Activated T-cell treated with anti-CD3 and anti-CD28 coated beads for 48 hours (primary cell): Measurements from ENCODE around the gene TRIM29.
A peak's percentile ranks its signal among the peaks of the same experiment; 100 is the strongest.
"Not testable (repeated sequence)": the region's sequence is repeated elsewhere in the genome, so short reads cannot be mapped to it uniquely, and the experiment has no call there.

Source experiments
- DNase-seq: peaks from one replicate; pipeline ENCODE4 v3.0.0-alpha.2; 2020; ENCODE audit warnings: low read depth

The TRIM29 gene

GRCh38 chr11:120172054-120172911 lies 34.4 kb upstream of the TRIM29 start:
- peak; percentile 27 for DNase-seq

DNA sequence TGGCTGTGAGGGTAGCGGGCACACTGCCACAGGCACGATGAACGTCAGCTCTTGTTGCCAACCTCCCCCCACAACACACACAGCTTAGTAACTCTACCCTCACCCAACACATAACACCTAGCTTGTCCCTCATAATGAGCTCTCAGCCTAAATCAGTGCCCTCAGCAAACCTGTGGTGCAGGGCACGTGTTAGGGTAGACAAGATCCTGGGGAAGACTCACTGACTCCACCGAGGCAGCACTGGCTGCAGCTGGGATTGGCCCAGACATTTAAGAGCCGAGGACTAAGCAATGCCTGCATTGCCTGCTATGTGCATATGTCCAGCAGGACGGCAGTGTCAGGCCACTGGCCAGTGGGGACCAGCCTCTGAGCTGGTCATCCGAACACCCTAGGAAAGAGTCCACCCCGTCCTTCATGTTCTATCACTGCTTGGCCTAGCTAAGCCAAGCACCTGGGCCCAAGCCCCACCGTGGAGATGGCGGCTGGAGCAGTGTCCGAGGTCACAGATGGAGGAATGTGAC lies 32.9 kb upstream of the TRIM29 start:
- no peak for DNase-seq

DNA sequence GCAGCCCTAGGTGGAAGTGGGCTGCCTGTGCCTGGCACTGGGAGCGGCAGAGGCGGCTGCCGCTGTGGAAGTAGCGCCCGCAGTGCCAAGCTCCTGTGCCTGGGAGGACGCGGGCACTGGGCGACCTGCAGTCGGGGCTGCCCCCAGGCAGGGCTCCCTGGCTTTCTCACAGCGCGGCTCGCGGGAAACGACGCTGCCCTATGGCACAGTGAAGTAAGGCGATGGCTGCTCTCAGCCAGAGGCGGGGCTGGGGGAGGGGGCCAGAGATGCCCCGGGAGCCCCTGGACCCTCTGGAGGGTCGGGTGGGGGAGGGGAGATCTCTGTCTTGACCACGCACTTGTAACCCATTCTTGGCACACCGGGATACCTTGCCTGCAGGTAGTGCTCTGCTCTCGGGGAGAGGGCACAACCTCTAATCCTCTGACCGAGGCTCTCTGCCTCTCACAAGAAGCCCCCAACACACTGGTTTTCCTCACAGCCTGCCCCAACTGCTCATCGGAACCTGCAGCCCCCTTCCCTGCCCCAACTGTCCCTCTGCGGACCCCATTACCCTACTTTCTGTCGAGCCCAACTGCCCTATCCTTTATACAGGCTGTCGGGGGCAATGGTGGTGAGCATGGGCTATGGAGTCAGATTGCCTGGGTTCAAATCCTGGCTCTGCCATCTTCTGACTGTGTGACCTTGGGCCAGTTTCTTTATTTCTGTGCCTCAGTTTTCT lies 32.2 kb upstream of the TRIM29 start:
- DNase-seq: no peak

DNA sequence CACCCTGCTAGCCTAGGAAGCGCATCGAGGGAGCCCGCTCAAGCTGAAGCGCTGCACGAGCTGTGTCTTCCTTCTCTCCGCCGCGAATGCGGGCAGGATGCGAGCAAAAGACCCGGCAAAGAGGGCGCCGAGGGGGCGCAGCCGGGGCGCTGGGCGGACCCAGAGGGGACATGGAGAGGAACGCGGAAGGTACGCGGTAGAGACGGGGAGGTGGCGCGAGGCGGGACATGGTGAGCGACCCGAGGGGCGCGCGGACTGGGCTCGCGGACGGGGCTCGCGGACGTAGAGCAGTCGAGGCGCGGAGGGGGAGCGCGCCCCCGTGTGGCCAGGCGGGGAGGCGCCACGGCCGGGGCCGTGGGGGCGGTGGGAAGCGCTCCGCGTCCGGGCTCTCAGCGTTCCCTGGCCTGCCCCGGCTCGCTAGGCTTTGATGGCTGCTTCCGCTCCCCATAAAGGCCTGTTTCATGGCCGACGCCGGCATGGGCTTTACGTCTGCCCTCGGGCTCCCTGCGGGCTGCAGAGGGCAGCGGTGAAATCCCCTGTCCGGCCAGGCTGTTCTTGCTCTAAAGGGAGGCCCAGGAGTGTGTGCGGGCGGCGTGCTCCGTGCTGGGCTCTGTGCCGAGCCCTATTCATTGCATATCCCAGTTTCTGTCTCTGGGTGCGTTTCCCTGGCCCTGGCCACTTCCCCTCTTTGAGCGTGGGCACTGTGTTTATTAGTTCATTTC lies 31.2 kb upstream of the TRIM29 start:
- DNase-seq: peak; percentile 65

GRCh38 chr11:120168108-120168959 lies 30.4 kb upstream of the TRIM29 start:
- no peak for DNase-seq

DNA sequence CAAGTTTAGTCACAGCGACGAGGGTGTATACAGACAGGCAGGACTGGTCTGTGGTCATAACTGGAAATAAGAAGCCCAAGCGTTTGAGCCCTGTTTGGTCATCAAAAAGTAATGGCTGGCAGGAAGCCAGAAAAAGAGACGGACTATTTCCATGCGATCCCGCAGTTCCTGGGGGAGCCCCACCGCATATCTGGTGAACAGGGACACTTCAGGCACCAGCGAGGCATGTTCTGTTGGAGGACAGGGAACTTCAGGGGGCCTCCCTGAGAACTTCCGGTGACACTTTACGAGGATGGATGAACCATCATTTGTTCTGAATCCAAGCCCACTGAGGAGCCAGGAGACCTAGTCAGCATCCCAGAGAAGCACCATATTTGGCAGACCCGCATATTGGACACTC lies 29.7 kb upstream of the TRIM29 start:
- no peak for DNase-seq

GRCh38 chr11:120160436-120160835 lies 22.5 kb upstream of the TRIM29 start:
- no peak for DNase-seq

DNA sequence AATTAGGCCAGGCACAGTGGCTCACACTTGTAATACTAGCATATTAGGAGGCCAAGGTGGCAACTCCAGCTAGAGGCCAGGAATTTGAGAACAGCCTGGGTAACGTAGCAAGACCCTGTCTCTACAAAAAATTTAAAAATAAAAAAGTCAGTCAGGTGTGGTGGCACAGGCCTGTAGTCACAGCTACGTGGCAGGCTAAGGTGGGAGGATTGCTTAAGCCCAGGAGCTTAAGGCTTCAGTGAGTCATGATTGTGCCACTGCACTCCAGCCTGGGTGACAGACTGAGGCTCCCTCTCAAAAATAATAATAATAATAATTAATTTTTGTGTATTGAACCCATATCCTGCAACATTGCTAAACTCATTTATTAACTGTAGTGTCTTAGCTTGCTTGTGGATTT lies 15.3 kb upstream of the TRIM29 start:
- no peak for DNase-seq

GRCh38 chr11:120151536-120151935 lies 13.6 kb upstream of the TRIM29 start:
- DNase-seq: no peak

GRCh38 chr11:120149246-120149645 lies 11.3 kb upstream of the TRIM29 start:
- no peak for DNase-seq

GRCh38 chr11:120147950-120148270 lies 10.0 kb upstream of the TRIM29 start:
- DNase-seq: no peak

- DNase-seq: no peak
Measured at GRCh38 chr11:120147094-120147949, 9.4 kb upstream of the TRIM29 start.

GRCh38 chr11:120146413-120147093 lies 8.6 kb upstream of the TRIM29 start:
- no peak for DNase-seq

DNA sequence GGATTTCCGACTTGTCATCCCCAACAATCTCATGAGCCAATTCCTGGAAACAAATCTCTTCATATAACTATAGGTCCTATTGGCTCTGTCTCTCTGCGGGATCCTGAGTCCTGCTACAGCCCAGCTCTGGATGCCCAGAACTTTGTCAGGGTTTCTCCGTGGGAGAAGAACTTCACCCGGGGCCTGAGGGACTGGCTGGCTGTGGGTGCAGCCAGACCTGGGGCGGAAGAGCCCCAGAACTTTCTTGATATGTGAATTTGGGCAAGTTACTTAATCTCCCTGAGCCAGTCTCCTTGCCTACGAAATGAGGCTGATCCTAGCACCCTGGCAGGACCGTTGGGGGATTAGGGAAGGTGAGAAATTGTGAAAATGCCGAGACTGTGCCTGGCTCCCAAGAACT lies 6.6 kb upstream of the TRIM29 start:
- no peak for DNase-seq

DNA sequence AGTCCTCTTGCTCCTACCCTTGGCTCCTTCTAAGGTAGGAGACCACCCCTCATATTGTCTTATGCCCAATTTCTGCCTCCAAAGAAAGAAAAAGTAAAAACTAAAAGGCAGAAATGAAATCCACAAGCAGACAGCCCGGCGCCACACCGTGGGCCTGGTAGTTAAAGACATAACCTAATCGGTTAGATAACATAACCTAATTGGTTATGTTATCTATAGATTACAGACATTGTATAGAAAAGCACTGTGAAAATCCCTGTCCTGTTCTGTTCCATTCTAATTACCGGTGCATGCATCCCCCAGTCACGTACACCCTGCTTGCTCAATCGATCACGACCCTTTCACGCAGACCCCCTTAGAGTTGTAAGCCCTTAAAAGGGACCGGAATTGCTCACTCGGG lies 5.6 kb upstream of the TRIM29 start:
- DNase-seq: not testable (repeated sequence)

- no peak for DNase-seq
Measured at GRCh38 chr11:120142441-120143100, 4.7 kb upstream of the TRIM29 start.

DNA sequence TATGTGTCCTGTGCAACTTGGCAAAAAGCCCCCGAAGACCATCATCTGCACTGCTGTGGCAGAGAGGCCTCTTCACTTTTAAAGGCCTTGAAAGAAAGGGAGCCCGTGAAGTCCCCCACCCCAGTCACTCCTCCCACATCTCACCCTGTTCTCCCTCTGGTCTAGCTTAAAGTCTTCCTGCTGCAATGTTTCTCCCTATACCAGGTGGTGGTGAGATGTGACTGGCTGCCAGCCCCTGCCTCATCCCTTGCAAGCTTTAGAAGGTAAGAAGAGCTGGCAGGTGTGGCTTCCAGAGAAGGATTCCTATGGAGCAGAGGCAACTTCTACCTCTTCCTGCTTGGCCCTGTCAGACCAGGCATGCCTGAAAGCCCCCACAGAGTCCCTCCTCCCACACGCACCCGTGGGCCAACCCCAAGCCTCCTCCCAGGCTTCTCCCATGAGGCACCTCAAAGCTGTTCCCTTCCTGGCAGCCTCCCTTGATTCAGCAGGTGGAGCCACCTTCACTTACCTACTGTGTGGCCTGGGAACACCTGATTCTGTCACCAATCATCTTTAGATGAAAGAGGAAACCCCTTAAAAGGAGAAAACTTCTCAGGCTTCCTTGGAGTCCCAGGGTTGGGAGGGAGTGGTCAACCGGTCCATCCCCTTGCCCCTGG lies 4.0 kb upstream of the TRIM29 start:
- no peak for DNase-seq

GRCh38 chr11:120141113-120141767 lies 3.3 kb upstream of the TRIM29 start:
- DNase-seq: no peak
